Measurements from ENCODE around the gene PSME3. TPM values are rescaled to one million over a fixed set of nuclear protein-coding genes. Genes with fewer than 3 reads are reported as not detected.

Gene PSME3
- total and polyA plus RNA-seq, 2 of the 13 experiments (the other 11 are each of a cell fraction or from before 2014, with no cell fraction given): 66.3 to 135 TPM

DNA sequence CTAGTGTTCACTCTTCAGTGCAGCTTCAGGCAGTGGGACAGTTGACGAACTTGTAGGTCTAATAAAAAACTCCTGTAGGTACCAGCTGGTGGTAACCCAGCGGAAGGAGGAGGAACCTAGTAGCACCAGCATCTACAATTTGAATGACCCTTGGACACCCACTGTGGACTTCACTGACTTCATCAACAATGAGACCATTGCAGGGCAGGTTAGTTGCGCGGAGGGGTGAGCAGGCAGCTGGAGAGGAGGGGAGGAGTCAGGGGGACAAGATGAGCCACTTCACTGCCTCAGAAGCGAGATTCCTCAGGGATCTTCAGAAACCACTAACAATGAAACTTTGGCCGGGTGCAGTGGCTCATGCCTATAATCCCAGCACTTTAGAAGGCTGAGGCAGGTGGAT, 40.1 kb downstream of the PSME3 start (continued):
- TF ChIP-seq, protein P1, sequence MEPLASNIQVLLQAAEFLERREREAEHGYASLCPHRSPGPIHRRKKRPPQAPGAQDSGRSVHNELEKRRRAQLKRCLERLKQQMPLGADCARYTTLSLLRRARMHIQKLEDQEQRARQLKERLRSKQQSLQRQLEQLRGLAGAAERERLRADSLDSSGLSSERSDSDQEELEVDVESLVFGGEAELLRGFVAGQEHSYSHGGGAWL (CRISPR knock-in tag; IDR thresholded peaks at IDR 0.05): no peak
- TF ChIP-seq AGO1 (IDR thresholded peaks at IDR 0.05; ENCODE audit: low read depth, low read length, poor library complexity, severe bottlenecking): no peak
- TF ChIP-seq ZSCAN25 (CRISPR knock-in tag; IDR thresholded peaks at IDR 0.05): peak; percentile 68; the same call in 1 of the 2 replicates
- TF ChIP-seq SP140L (CRISPR knock-in tag; IDR thresholded peaks at IDR 0.05; ENCODE audit: borderline replicate concordance): no peak
- no peak for TF ChIP-seq HOXA5 (CRISPR knock-in tag; IDR thresholded peaks at IDR 0.05)
- no peak for TF ChIP-seq THYN1 (CRISPR knock-in tag; IDR thresholded peaks at IDR 0.05; ENCODE audit: borderline replicate concordance, low read depth)
- peak; percentile 56 for TF ChIP-seq HNF4G (IDR thresholded peaks at IDR 0.05; ENCODE audit: borderline replicate concordance, low read depth, low read length)
- TF ChIP-seq HNF4G (CRISPR knock-in tag; IDR thresholded peaks at IDR 0.05; ENCODE audit: borderline replicate concordance, low read depth): no peak
- TF ChIP-seq, protein P2, sequence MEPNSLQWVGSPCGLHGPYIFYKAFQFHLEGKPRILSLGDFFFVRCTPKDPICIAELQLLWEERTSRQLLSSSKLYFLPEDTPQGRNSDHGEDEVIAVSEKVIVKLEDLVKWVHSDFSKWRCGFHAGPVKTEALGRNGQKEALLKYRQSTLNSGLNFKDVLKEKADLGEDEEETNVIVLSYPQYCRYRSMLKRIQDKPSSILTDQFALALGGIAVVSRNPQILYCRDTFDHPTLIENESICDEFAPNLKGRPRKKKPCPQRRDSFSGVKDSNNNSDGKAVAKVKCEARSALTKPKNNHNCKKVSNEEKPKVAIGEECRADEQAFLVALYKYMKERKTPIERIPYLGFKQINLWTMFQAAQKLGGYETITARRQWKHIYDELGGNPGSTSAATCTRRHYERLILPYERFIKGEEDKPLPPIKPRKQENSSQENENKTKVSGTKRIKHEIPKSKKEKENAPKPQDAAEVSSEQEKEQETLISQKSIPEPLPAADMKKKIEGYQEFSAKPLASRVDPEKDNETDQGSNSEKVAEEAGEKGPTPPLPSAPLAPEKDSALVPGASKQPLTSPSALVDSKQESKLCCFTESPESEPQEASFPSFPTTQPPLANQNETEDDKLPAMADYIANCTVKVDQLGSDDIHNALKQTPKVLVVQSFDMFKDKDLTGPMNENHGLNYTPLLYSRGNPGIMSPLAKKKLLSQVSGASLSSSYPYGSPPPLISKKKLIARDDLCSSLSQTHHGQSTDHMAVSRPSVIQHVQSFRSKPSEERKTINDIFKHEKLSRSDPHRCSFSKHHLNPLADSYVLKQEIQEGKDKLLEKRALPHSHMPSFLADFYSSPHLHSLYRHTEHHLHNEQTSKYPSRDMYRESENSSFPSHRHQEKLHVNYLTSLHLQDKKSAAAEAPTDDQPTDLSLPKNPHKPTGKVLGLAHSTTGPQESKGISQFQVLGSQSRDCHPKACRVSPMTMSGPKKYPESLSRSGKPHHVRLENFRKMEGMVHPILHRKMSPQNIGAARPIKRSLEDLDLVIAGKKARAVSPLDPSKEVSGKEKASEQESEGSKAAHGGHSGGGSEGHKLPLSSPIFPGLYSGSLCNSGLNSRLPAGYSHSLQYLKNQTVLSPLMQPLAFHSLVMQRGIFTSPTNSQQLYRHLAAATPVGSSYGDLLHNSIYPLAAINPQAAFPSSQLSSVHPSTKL (CRISPR knock-in tag; IDR thresholded peaks at IDR 0.05): 0 out of 2 replicates have a peak, but pooled peaks have one; percentile 31
- TF ChIP-seq NFIC (IDR thresholded peaks at IDR 0.05; ENCODE audit: low read length): no peak
- TF ChIP-seq, protein P3, sequence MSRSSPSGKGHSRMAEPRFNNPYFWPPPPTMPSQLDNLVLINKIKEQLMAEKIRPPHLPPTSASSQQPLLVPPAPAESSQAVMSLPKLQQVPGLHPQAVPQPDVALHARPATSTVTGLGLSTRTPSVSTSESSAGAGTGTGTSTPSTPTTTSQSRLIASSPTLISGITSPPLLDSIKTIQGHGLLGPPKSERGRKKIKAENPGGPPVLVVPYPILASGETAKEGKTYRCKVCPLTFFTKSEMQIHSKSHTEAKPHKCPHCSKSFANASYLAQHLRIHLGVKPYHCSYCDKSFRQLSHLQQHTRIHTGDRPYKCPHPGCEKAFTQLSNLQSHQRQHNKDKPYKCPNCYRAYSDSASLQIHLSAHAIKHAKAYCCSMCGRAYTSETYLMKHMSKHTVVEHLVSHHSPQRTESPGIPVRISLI (CRISPR knock-in tag; IDR thresholded peaks at IDR 0.05; ENCODE audit: borderline replicate concordance): 0 out of 2 replicates have a peak, but pooled peaks have one; percentile 17
- no peak for TF ChIP-seq TOPORS (CRISPR knock-in tag; IDR thresholded peaks at IDR 0.05)
- no peak for TF ChIP-seq ARNT (IDR thresholded peaks at IDR 0.05)
- 0 out of 2 replicates have a peak, but pooled peaks have one; percentile 21 for TF ChIP-seq SALL1 (CRISPR knock-in tag; IDR thresholded peaks at IDR 0.05)
- peak; percentile 19; the same call in 1 of the 2 replicates for TF ChIP-seq ETV5 (CRISPR knock-in tag; IDR thresholded peaks at IDR 0.05; ENCODE audit: borderline replicate concordance)
- no peak for TF ChIP-seq SOX5 (CRISPR knock-in tag; IDR thresholded peaks at IDR 0.05; ENCODE audit: borderline replicate concordance)
- 0 out of 2 replicates have a peak, but pooled peaks have one; percentile 31 for TF ChIP-seq ZBTB7B (CRISPR knock-in tag; IDR thresholded peaks at IDR 0.05)
- TF ChIP-seq, protein P4, sequence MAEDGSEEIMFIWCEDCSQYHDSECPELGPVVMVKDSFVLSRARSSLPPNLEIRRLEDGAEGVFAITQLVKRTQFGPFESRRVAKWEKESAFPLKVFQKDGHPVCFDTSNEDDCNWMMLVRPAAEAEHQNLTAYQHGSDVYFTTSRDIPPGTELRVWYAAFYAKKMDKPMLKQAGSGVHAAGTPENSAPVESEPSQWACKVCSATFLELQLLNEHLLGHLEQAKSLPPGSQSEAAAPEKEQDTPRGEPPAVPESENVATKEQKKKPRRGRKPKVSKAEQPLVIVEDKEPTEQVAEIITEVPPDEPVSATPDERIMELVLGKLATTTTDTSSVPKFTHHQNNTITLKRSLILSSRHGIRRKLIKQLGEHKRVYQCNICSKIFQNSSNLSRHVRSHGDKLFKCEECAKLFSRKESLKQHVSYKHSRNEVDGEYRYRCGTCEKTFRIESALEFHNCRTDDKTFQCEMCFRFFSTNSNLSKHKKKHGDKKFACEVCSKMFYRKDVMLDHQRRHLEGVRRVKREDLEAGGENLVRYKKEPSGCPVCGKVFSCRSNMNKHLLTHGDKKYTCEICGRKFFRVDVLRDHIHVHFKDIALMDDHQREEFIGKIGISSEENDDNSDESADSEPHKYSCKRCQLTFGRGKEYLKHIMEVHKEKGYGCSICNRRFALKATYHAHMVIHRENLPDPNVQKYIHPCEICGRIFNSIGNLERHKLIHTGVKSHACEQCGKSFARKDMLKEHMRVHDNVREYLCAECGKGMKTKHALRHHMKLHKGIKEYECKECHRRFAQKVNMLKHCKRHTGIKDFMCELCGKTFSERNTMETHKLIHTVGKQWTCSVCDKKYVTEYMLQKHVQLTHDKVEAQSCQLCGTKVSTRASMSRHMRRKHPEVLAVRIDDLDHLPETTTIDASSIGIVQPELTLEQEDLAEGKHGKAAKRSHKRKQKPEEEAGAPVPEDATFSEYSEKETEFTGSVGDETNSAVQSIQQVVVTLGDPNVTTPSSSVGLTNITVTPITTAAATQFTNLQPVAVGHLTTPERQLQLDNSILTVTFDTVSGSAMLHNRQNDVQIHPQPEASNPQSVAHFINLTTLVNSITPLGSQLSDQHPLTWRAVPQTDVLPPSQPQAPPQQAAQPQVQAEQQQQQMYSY (CRISPR knock-in tag; IDR thresholded peaks at IDR 0.05): no peak
- TF ChIP-seq ZFP36 (IDR thresholded peaks at IDR 0.05; ENCODE audit: borderline replicate concordance, low read depth, low read length, partially characterized antibody): no peak
- TF ChIP-seq ZBTB38 (CRISPR knock-in tag; IDR thresholded peaks at IDR 0.05): peak; percentile 64; the same call in 1 of the 2 replicates
- TF ChIP-seq ZFP82 (CRISPR knock-in tag; IDR thresholded peaks at IDR 0.05; ENCODE audit: borderline replicate concordance): no peak
- no peak for TF ChIP-seq SKI (IDR thresholded peaks at IDR 0.05; ENCODE audit: partially characterized antibody)

Data from HepG2 (cell line).